GM13977 (cell line): ENCODE measurements around the gene ZPBP.

ENCODE experiments used
- DNase-seq: peaks from one replicate; pipeline ENCODE4 v3.0.0; 2012; ENCODE audit warnings: low spot score
- in situ Hi-C: fragments of 300-500 bp; cut with MboI; formaldehyde crosslinking; loops from one replicate; pipeline ENCODE4 v1.12.0; 2022; ENCODE audit warnings: low sequenced_read_pairs, low pct_unique_long_range_greater_than_20kb, mixed read lengths, inconsistent platforms; ENCODE audit not compliant: unreplicated experiment
- TF ChIP-seq, protein P1 (sequence below): IDR thresholded peaks from 2 replicates; pipeline ENCODE4 v1.5.1; 2012; ENCODE audit warnings: mild to moderate bottlenecking, control low read depth; ENCODE audit not compliant: insufficient read depth; ENCODE audit errors: extremely low read depth, missing control alignments

The ZPBP gene

DNA sequence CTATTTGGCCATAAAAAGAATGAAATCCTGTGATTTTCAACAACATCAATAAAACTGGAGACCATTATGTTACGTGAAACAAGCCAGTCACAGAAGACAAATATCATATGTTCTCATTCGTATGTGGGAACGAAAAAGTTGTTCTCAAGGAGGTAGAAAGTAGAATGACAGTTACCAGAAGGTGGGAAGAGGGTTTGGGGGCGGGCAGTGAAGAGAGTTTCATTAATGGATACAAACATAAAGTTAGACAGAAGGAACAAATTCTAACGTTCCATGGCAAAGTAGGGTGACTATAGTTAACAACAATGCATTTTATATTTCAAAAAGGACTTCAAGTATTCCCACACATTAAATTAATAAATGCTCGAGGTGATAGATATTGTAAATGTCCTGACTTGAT, 97.4 kb downstream of the ZPBP start:
- TF ChIP-seq, protein P1, sequence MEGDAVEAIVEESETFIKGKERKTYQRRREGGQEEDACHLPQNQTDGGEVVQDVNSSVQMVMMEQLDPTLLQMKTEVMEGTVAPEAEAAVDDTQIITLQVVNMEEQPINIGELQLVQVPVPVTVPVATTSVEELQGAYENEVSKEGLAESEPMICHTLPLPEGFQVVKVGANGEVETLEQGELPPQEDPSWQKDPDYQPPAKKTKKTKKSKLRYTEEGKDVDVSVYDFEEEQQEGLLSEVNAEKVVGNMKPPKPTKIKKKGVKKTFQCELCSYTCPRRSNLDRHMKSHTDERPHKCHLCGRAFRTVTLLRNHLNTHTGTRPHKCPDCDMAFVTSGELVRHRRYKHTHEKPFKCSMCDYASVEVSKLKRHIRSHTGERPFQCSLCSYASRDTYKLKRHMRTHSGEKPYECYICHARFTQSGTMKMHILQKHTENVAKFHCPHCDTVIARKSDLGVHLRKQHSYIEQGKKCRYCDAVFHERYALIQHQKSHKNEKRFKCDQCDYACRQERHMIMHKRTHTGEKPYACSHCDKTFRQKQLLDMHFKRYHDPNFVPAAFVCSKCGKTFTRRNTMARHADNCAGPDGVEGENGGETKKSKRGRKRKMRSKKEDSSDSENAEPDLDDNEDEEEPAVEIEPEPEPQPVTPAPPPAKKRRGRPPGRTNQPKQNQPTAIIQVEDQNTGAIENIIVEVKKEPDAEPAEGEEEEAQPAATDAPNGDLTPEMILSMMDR = no peak
- in situ Hi-C loops = no loop called here
- no peak for DNase-seq

DNA sequence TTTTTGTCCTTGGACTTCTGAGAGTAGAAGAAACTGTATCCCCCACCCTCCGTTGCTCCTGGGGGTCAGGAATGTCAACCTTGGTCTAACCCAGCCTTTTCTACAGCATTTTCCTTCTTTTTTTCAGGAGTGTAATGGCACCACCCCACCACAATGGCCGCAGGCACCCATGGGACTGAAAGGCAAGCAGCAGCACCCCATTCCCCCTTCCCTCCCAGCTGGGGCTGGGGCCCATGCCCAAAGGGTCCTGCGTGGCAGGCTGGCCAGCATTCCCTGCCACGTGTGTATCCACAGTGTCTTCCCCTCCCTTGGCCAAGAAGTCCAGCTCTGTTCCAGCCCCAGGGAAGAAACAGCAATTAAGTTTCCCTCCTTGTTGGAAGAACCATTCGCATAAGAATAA, 106.9 kb downstream of the ZPBP start:
- no peak for DNase-seq
- TF ChIP-seq, protein P1 = no peak
- in situ Hi-C loops = no loop called here

DNA sequence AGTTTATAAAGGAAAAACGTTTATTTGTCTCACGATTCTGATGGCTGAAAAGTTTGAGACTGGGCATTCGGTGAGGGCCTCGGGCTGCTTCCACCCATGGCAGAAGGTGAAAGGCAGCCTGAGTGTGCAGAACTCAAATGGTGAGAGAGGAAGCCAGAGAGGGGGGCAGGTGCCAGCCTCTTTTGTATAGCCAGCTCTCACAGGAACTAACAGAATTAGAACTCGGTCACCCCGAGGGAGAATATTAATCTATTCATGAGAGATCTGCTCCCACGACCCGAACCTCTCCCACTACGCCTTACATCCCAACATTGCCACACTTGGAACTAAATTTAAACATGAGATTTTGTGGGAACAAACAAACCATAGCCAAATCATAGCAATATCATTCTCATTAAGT, 112.6 kb downstream of the ZPBP start:
- DNase-seq = no peak

DNA sequence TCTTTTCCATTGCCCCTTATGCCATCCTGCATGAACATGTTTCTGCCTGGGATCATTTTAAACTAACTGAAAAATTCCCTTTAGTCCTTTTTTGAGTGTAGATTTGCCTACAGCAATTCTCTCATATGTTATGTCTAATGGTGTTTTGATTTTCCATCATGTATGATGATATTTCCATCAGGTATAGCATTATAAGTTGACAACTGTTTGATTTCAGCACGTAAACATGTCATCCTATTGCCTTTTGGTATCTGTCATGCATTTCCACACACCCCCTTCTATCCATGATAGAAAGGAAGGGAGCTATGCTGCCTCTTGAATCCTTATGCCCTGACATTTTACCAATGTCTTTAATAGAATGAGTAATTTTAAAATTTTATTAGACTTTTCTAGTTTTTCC, 116.8 kb downstream of the ZPBP start:
- DNase-seq = no peak
- TF ChIP-seq, protein P1 = no peak
- in situ Hi-C loops = no loop called here

More for the DNA sequence above, 112.6 kb downstream of the ZPBP start:
- in situ Hi-C loops = no loop called here
- TF ChIP-seq, protein P1 = no peak

DNA sequence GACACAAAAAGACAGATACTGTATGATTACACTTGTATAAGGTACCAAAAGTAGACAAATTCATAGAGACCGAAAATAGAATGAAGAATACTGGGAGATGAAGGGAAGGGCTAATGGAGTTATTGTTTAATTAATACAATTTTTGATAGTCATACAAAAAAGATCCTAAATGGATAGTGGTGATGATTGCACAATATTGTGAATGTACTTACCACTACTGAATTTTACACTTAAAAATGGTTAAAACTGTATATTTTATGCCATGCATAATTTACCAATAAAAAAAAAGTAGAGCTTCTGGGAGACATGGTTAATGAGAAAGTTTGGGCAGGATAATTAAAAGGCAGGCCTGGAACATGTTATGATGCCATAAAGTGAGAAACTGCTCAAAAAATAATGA, 119.0 kb downstream of the ZPBP start:
- in situ Hi-C loops = no loop called here
- no peak for DNase-seq
- TF ChIP-seq, protein P1 = no peak

DNA sequence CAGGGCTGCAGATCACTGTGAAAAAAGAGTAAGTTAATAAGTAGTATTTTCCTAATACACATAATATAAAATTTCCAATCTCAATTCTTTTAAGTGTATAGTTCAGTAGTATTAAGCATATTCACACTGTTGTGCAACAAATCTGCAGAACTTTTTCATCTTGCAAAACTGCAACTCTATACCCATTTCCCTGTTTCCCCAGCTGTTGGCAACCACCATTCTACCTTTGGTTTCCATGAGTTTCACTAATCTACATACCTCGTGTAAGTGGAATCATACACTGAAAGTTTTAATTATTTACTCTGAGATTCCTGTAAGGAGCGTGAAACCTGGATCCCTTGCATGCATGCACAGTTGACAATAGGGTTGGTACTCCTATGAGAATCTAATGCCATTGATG, 155.4 kb downstream of the ZPBP start:
- no peak for DNase-seq
- TF ChIP-seq, protein P1 = no peak
- in situ Hi-C loops = no loop called here

DNA sequence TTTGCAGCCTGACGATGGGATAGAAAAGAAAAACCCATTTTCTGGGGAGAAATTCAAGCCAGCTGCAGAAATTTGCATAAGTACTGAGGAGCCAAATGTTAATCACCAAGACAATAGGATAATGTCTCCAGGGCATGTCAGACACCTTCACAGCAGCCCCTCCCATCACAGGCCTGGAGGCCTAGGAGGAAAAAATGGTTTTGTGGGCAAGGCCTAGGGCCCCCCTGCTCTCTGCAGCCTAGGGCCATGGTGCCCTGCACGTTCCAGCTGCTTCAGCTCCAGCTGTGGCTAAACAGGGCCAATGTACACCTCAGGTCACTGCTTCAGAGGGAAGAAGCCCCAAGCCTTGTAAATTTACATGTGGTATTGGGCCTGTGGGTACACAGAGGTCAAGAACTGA, 161.4 kb downstream of the ZPBP start:
- TF ChIP-seq, protein P1 = no peak
- in situ Hi-C loops = no loop called here
- DNase-seq = no peak
